GM19240 (cell line): ENCODE measurements around the gene HSFX1.
"Not testable (repeated sequence)": the region's sequence is repeated elsewhere in the genome, so short reads cannot be mapped to it uniquely, and the experiment has no call there.

Source experiments
- DNase-seq: peaks from one replicate; pipeline ENCODE4 v3.0.0; 2011; ENCODE audit warnings: low spot score; ENCODE audit not compliant: insufficient read length

HSFX1 gene

GRCh38 chrX:149773768-149774167 lies at the start of gene HSFX1:
TSS of gene HSFX1 (plus strand) at chrX:149774068. CDS start at chrX:149774682, 614 bp downstream.
- not testable (repeated sequence) for DNase-seq

- DNase-seq, result not testable (repeated sequence)
Measured at GRCh38 chrX:149727308-149727707, 46.6 kb upstream of the HSFX1 start.

- not testable (repeated sequence) for DNase-seq
Measured at GRCh38 chrX:149742269-149742668, 31.6 kb upstream of the HSFX1 start.

- not testable (repeated sequence) for DNase-seq
Measured at GRCh38 chrX:149746390-149747007, 27.4 kb upstream of the HSFX1 start.

- no peak for DNase-seq
Measured at GRCh38 chrX:149757206-149758067, 16.4 kb upstream of the HSFX1 start.

- DNase-seq, result no peak
Measured at GRCh38 chrX:149758068-149758714, 15.7 kb upstream of the HSFX1 start.

- not testable (repeated sequence) for DNase-seq
Measured at GRCh38 chrX:149758715-149759078, 15.2 kb upstream of the HSFX1 start.

GRCh38 chrX:149759824-149760223 lies 14.0 kb upstream of the HSFX1 start:
- no peak for DNase-seq

- DNase-seq, result no peak
Measured at GRCh38 chrX:149760965-149761364, 12.9 kb upstream of the HSFX1 start.

GRCh38 chrX:149761858-149762674 lies 11.8 kb upstream of the HSFX1 start:
- DNase-seq, result not testable (repeated sequence)

GRCh38 chrX:149762696-149763614 lies 10.9 kb upstream of the HSFX1 start:
- DNase-seq, result no peak

GRCh38 chrX:149770344-149770743 lies 3.5 kb upstream of the HSFX1 start:
- DNase-seq, result not testable (repeated sequence)

GRCh38 chrX:149773026-149773425 lies 842 bp upstream of the HSFX1 start:
- DNase-seq, result not testable (repeated sequence)

GRCh38 chrX:149777999-149778398 lies 4.1 kb downstream of the HSFX1 start:
- not testable (repeated sequence) for DNase-seq

GRCh38 chrX:149781727-149782126 lies 7.9 kb downstream of the HSFX1 start, which contains the start of gene MAGEA9:
TSS of gene MAGEA9 (plus strand) at chrX:149781930. CDS start at chrX:149786211, 4,281 bp downstream.
- not testable (repeated sequence) for DNase-seq

- DNase-seq, result not testable (repeated sequence)
Measured at GRCh38 chrX:149795531-149795930, 21.7 kb downstream of the HSFX1 start.

GRCh38 chrX:149799095-149799714 lies 25.3 kb downstream of the HSFX1 start:
- no peak for DNase-seq

- no peak for DNase-seq
Measured at GRCh38 chrX:149799938-149800337, 26.1 kb downstream of the HSFX1 start.

GRCh38 chrX:149803458-149804062 lies 29.7 kb downstream of the HSFX1 start:
- no peak for DNase-seq
